ENCODE results near the gene ARG2. TPM values are rescaled to one million over a fixed set of nuclear protein-coding genes. Genes with fewer than 3 reads are reported as not detected.

Gene ARG2
- total and polyA plus RNA-seq, 7 donors = 1.3 to 133 (median 13.4) TPM

DNA sequence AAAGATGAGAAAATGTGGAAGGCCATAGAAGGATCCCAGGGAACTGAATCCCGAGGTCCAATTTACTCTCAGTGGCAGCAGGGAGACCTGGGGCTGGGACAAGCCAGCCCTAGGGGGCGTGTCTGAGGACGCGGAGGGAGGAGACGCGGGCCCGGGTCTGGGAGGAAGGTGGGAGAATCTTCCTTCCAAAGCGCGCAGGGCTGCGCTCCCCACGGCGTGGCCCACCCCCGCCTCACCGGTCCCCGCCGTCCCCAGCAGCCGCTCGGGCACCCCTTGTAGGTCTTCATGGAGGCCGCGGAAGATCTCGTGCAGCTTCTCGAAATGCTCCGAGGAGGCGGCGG lies 54.4 kb downstream of the ARG2 start:
- intact Hi-C loops (cut with DNase I) = no loop called here
- H3K4me1 ChIP-seq = peaks cover 31% of the 10 kb centered on the region

DNA sequence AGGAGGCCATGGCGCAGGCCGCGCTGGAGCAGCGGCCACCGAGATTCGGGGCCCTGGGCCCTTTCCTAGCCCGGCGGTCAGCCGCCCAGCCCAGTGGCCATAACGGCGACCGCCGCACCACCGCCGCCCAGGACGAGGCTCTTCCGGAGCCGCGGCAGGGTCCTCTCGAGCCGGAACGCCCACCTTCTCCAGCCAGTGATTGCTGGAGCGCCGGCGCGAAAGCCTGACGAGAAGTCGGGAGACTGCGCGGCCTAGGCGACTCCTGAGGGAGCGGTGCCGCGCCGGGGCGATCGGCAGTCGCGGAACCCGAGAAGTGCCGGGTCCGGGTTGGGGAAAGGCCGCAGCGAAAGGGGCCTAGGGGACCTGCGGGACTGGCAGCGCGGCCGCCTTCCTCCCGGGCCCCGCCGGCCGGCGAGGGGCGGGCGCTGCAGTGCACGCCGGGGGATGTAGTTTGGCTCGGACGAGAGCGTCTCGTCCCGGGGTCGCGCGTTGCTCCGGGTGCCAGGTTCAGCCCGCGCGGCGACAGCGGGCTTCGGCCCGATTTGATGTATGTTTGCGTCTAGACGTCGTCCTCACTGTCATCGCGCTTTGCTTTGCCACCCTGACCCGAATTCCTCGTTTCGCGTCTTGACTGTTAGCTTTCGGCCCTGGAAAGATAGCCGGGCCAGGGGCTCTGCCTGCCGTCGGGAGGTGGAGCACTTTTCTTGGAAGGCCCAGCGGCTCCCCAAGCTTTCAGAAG lies 54.9 kb downstream of the ARG2 start, which contains the start of gene VTI1B:
Gene VTI1B, minus strand, starts transcription at position 153 of the 739 bp plus-strand sequence. Its CDS starts 143 bp downstream, at position 10.
- intact Hi-C loops (cut with DNase I) = no loop called here
- ATAC-seq (peak; percentile 96 to 97 (median 96)), DNase-seq (peak; percentile 85 to 93)
- Histone ChIP-seq H3K4me3 (peak within 1 kb of the TSS; percentile 97), H3K9me3 (no peaks in the 10 kb centered on the region), H3K4me1 (peaks cover 31% of the 10 kb centered on the region), H3K27ac (peak within 1 kb of the TSS; percentile 99), H3K27me3 (ENCODE audit: insufficient read depth in 3 of 3, low read length in 2 of 3) (no peaks in the 10 kb centered on the region), H3K36me3 (ENCODE audit: insufficient read depth in 1 of 2, low read depth in 1 of 2) (peaks cover 0 to 10% of the 10 kb centered on the region in 2 donors)
- TF ChIP-seq, protein P1, sequence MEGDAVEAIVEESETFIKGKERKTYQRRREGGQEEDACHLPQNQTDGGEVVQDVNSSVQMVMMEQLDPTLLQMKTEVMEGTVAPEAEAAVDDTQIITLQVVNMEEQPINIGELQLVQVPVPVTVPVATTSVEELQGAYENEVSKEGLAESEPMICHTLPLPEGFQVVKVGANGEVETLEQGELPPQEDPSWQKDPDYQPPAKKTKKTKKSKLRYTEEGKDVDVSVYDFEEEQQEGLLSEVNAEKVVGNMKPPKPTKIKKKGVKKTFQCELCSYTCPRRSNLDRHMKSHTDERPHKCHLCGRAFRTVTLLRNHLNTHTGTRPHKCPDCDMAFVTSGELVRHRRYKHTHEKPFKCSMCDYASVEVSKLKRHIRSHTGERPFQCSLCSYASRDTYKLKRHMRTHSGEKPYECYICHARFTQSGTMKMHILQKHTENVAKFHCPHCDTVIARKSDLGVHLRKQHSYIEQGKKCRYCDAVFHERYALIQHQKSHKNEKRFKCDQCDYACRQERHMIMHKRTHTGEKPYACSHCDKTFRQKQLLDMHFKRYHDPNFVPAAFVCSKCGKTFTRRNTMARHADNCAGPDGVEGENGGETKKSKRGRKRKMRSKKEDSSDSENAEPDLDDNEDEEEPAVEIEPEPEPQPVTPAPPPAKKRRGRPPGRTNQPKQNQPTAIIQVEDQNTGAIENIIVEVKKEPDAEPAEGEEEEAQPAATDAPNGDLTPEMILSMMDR (IDR thresholded peaks at IDR 0.05) = no peak
- 0% methylated on average over 66 to 87 of the region's 87 CpGs for WGBS, 3 donors

More for the DNA sequence above, 54.4 kb downstream of the ARG2 start:
- Histone ChIP-seq H3K4me3 (peak overlapping the region; percentile 97), H3K27me3 (ENCODE audit: insufficient read depth in 3 of 3, low read length in 2 of 3) (no peaks in the 10 kb centered on the region), H3K27ac (peak overlapping the region; percentile 99), H3K36me3 (ENCODE audit: insufficient read depth in 1 of 2, low read depth in 1 of 2) (peaks cover 0 to 10% of the 10 kb centered on the region in 2 donors), H3K9me3 (no peaks in the 10 kb centered on the region)
- DNase-seq (peak; percentile 75 to 83), ATAC-seq (peak; percentile 79 to 83 (median 82))
- TF ChIP-seq, protein P1 (IDR thresholded peaks at IDR 0.05) = peak; percentile 15
- 0 to 2% (median 0%) methylated on average over 7 to 25 of the region's 25 CpGs for whole genome bisulfite sequencing, 3 donors

GRCh38 chr14:67675219-67675582 lies 55.5 kb downstream of the ARG2 start:
- no peaks in the 10 kb centered on the region for H3K9me3 ChIP-seq
- H3K27me3 ChIP-seq (ENCODE audit: insufficient read depth in 3 of 3, low read length in 2 of 3) = no peaks in the 10 kb centered on the region
- DNase-seq (no peak), ATAC-seq (no peak)
- peak overlapping the region; percentile 99 for H3K27ac ChIP-seq
- H3K36me3 ChIP-seq (ENCODE audit: insufficient read depth in 1 of 2, low read depth in 1 of 2) = peaks cover 0 to 10% of the 10 kb centered on the region in 2 donors
- H3K4me3 ChIP-seq = peak overlapping the region; percentile 97
- TF ChIP-seq, protein P1 (IDR thresholded peaks at IDR 0.05) = no peak
- intact Hi-C loops (cut with DNase I) = no loop called here
- WGBS, 3 donors = 18 to 25% (median 22%) methylated on average over 16 of the region's 16 CpGs
- peaks cover 31% of the 10 kb centered on the region for H3K4me1 ChIP-seq

- Histone ChIP-seq H3K27ac (no peak overlapping the region), H3K36me3 (ENCODE audit: insufficient read depth in 1 of 2, low read depth in 1 of 2) (peaks cover 0 to 24% of the 10 kb centered on the region in 2 donors), H3K27me3 (ENCODE audit: insufficient read depth in 3 of 3, low read length in 2 of 3) (no peaks in the 10 kb centered on the region), H3K4me3 (no peak overlapping the region), H3K9me3 (no peaks in the 10 kb centered on the region), H3K4me1 (peaks cover 2% of the 10 kb centered on the region)
- intact Hi-C loops (cut with DNase I) = no loop called here
- WGBS, 3 donors = 63 to 87% (median 82%) methylated on average over 2 of the region's 2 CpGs
- no peak for DNase-seq
- no peak for ATAC-seq
- TF ChIP-seq, protein P1 (IDR thresholded peaks at IDR 0.05) = no peak
These were observed 59.3 kb downstream of the ARG2 start for GRCh38 chr14:67679006-67679405.
